Measurements from ENCODE around the gene MPPED2.

- TF ChIP-seq CTCF (IDR thresholded peaks at IDR 0.05) (no peak), POLR2A (IDR thresholded peaks at IDR 0.05; ENCODE audit: low read depth) (no peak), POLR2AphosphoS5 (IDR thresholded peaks at IDR 0.05) (no peak), EP300 (IDR thresholded peaks at IDR 0.05) (no peak)
Observed at GRCh38 chr11:30406978-30407762, 179.0 kb downstream of the MPPED2 start.

All from esophagus muscularis mucosa (tissue), 4 donors.